Osteocyte (in vitro differentiated cells): ENCODE measurements around the gene USP46. TPM values are rescaled to one million over a fixed set of nuclear protein-coding genes. Genes with fewer than 3 reads are reported as not detected.
A peak's percentile ranks its signal among the peaks of the same experiment; 100 is the strongest.

Source experiments
- DNase-seq: peaks from one replicate; pipeline ENCODE4 v3.0.0; 2021; ENCODE audit warnings: mixed read lengths; ENCODE audit not compliant: unreplicated experiment; ENCODE audit errors: extremely low spot score
- H3K27ac Mint-ChIP-seq: one replicate; pipeline ENCODE4 v1.8.0; 2021; ENCODE audit warnings: mild to moderate bottlenecking, mixed read lengths; ENCODE audit not compliant: unreplicated experiment
- H3K27me3 Mint-ChIP-seq: one replicate; pipeline ENCODE4 v1.8.0; 2021; ENCODE audit warnings: mixed read lengths; ENCODE audit not compliant: unreplicated experiment
- H3K36me3 Mint-ChIP-seq: one replicate; pipeline ENCODE4 v1.8.0; 2021; ENCODE audit warnings: mixed read lengths; ENCODE audit not compliant: unreplicated experiment
- H3K4me1 Mint-ChIP-seq: one replicate; pipeline ENCODE4 v1.8.0; 2021; ENCODE audit warnings: mixed read lengths; ENCODE audit not compliant: unreplicated experiment
- H3K4me3 Mint-ChIP-seq: one replicate; pipeline ENCODE4 v1.8.0; 2021; ENCODE audit warnings: mild to moderate bottlenecking, moderate library complexity, mixed read lengths; ENCODE audit not compliant: unreplicated experiment
- H3K9me3 Mint-ChIP-seq: one replicate; pipeline ENCODE4 v1.8.0; 2021; ENCODE audit warnings: mixed read lengths; ENCODE audit not compliant: unreplicated experiment
- total RNA-seq: library from RNA; stranded (reverse); gene quantifications from 2 replicates; pipeline ENCODE4 v1.2.1, GENCODE V29; 2021
- TF ChIP-seq, protein P1 (sequence below): fragments of 200-600 bp; sonication (generic); IDR thresholded peaks from 2 replicates; pipeline ENCODE4 v1.5.0; 2021; ENCODE audit warnings: antibody characterized with exemption, mild to moderate bottlenecking, moderate library complexity

USP46 gene
- total RNA-seq, 1 donor from 2014 or later = 18.8 TPM

DNA sequence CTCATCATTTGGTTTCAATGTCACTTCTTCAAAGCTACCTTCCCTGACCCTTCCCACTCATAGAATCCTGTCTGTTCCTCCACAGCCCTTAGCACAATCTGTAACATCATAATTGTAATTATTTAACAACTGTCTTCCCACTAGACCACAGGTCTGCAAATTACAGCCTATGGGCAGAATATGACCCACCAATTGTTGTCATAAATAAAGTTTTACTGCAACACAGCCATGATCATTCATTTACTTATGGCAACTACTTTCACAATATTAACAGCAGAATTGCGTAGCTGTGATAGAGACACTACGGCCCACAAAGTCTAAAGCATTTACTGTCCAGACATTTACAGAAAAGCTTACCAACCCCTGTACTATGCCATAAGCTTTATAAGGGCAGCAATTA, 15.9 kb downstream of the USP46 start:
- H3K27me3 Mint-ChIP-seq = no peaks in the 10 kb centered on the region
- no peak for DNase-seq
- H3K36me3 Mint-ChIP-seq = no peaks in the 10 kb centered on the region
- no peaks in the 10 kb centered on the region for H3K9me3 Mint-ChIP-seq
- H3K4me3 Mint-ChIP-seq = no peak overlapping the region
- TF ChIP-seq, protein P1, sequence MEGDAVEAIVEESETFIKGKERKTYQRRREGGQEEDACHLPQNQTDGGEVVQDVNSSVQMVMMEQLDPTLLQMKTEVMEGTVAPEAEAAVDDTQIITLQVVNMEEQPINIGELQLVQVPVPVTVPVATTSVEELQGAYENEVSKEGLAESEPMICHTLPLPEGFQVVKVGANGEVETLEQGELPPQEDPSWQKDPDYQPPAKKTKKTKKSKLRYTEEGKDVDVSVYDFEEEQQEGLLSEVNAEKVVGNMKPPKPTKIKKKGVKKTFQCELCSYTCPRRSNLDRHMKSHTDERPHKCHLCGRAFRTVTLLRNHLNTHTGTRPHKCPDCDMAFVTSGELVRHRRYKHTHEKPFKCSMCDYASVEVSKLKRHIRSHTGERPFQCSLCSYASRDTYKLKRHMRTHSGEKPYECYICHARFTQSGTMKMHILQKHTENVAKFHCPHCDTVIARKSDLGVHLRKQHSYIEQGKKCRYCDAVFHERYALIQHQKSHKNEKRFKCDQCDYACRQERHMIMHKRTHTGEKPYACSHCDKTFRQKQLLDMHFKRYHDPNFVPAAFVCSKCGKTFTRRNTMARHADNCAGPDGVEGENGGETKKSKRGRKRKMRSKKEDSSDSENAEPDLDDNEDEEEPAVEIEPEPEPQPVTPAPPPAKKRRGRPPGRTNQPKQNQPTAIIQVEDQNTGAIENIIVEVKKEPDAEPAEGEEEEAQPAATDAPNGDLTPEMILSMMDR = no peak
- peaks cover 30% of the 10 kb centered on the region for H3K4me1 Mint-ChIP-seq
- H3K27ac Mint-ChIP-seq = no peak overlapping the region

DNA sequence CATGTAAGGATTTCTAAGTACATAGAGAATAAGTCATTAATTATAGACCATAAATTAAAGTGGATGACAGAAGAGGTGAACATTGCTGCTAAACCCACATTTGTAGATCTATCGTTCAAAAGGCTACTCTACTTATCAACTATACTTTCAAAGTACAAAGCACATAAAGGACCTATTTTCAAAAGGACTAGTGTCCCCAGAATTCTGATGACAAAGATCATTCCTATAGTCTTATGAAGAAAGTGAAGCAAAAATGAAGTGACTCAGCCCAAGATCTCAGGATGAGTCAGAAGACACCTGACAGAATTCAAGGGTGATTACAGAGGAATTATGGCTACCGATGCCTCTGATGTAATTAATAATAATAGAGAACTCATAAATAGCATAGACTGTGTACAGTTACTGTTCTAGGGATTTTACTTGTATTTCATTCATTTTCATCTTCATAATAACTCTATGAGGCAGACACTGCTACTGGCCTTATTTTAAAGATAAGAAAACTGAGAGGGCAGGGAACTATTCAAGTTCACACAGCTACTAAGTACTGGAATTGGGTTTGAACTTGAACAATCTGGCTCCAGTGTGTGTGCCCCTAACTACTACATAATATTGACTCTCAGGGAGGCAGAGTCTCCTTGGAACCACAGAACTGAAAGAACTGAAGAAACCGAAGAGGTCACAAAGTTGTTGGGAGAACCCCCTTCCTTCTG, 17.1 kb downstream of the USP46 start:
- Mint-ChIP-seq H3K4me1 (peaks cover 31% of the 10 kb centered on the region), H3K36me3 (no peaks in the 10 kb centered on the region), H3K9me3 (no peaks in the 10 kb centered on the region), H3K27ac (peak overlapping the region; percentile 85), H3K27me3 (no peaks in the 10 kb centered on the region), H3K4me3 (no peak overlapping the region)
- DNase-seq = no peak
- TF ChIP-seq, protein P1 = no peak

DNA sequence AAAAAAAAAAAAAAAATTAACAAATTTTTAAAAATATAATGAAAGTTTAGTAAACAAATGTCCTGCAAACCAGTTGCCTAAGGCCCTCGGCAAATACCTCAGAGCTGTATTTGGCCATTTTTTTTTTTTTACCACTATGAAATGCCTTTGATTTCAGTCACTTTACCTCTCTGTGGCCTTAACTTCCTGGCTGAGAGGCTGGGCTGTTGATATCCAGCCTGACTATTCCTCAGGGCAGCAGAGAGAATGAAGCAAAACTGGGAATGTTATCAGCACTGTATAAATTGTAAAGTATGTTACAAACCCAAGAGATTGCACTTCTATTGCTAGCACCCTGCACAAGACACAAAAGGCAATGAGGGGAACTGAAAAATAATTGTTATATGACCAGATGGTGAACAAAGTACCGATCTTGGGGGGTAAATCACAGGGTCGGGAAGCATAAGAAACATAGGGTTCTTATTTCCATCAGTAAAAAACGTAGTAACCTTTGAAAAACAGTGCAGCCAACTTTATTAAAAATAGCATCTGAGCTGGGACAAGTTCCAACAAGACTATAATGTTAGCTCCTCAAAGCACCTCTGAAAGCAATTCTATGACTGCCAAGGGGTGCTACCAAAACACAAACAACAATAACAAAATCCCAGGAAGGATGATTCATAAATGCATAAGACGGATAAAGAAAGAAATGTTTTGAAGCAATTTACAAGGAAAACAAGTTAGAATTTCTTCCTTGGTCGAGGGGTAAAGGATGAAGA, 18.1 kb downstream of the USP46 start:
- Mint-ChIP-seq H3K27me3 (no peaks in the 10 kb centered on the region), H3K4me1 (peaks cover 32% of the 10 kb centered on the region), H3K27ac (peak overlapping the region; percentile 85), H3K4me3 (no peak overlapping the region), H3K9me3 (no peaks in the 10 kb centered on the region), H3K36me3 (no peaks in the 10 kb centered on the region)
- no peak for DNase-seq
- TF ChIP-seq, protein P1 = no peak

DNA sequence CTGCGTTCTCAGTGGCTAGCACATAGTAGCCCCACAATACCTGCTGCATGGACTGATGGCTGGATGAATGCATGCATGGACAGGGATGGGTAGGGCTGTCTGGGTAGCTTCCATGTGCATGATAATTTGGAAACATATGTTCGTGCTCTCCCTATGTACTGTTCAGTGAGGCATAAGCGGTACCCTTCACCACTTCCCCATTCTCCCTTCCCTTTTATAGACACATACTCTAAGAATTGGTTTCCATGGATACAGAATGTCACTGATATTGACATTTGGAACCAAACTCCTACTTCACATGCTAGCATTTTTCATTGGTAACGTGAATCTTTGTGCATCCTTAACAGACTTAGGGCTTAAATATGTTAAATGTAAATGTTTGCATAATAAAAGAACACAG, 20.4 kb downstream of the USP46 start:
- Mint-ChIP-seq H3K4me3 (no peak overlapping the region), H3K36me3 (peaks cover 4% of the 10 kb centered on the region), H3K4me1 (peaks cover 45% of the 10 kb centered on the region), H3K27ac (no peak overlapping the region), H3K9me3 (no peaks in the 10 kb centered on the region), H3K27me3 (no peaks in the 10 kb centered on the region)
- DNase-seq = no peak
- TF ChIP-seq, protein P1 = no peak

DNA sequence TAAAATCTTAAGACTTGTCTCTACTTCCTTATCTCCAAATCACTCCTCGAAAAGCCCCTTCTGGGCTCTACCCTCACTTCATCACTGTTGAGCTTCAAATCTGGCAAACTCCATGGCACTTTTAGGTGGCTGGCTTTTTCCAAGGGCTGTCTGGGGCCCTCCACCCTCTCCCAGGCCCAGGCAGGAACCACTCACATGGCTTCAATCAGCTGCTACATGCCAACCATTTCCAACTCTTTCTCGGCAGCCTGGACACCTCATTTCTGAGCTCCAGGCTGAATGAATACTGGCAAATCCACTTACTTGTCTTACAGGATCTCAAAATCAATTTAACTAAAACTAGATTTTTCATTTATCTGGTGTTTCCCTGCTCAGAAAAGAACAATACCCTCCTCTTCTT, 22.0 kb downstream of the USP46 start:
- Mint-ChIP-seq H3K27ac (no peak overlapping the region), H3K27me3 (no peaks in the 10 kb centered on the region), H3K36me3 (peaks cover 4% of the 10 kb centered on the region), H3K9me3 (no peaks in the 10 kb centered on the region), H3K4me3 (no peak overlapping the region), H3K4me1 (peaks cover 44% of the 10 kb centered on the region)
- TF ChIP-seq, protein P1 = no peak
- no peak for DNase-seq
